ENCODE data around the gene C4orf36.

The C4orf36 gene

DNA sequence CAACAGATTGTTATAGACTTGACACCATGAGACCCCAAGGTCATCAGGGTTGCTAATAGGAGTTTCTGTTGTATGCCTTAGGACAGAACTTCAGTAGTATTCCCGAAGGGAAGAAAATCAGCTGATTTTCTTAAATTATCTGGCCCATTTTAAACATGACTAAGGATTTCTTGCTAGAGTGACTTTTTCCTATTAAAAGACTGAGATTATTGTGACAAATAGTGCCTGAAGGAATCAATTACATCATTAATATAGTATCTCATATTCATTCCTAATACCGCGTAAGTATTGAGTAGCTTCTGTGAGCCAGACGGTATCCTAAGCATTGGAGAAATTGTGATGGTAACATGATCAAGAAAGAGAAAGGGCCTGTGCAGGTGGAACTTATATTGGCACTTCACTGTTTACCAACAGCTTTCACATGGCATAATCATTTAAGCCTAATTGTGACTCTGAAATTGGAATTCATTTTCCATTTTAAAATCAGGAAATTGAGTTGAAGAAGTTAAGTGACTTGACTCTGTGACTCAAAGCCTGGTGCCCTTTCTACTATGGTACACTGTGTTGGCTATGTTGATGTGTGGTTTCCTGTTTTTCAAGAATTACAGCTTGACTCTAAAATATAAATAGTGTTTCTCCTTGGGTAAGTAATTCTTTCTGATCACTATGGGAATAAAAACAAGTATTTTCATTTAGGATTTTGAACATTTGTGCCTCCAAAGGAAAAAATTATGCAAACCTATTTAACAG, 46.7 kb upstream of the C4orf36 start:
- Histone ChIP-seq H3K4me1 (ENCODE audit: low read length) (peaks cover 42% of the 10 kb centered on the region), H2AFZ (ENCODE audit: low read length) (no peak overlapping the region), H3K36me3 (replicated peaks; ENCODE audit: insufficient read depth, low read length) (no peaks in the 10 kb centered on the region), H3K9ac (ENCODE audit: low read length) (peak overlapping the region; percentile 46), H3K9me2 (replicated peaks; ENCODE audit: insufficient read depth, low read length) (no peaks in the 10 kb centered on the region), H3K4me2 (ENCODE audit: low read depth, low read length) (peak overlapping the region; percentile 95), H3K79me2 (ENCODE audit: low read length) (peaks cover 71% of the 10 kb centered on the region), H3F3A (ENCODE audit: insufficient read depth, low read length) (peaks cover 57% of the 10 kb centered on the region), H4K20me1 (ENCODE audit: insufficient read depth, low read length) (no peaks in the 10 kb centered on the region), H3K9me3 (replicated peaks; ENCODE audit: insufficient read depth, low read length) (no peaks in the 10 kb centered on the region), H3K4me3 (ENCODE audit: low read length) (peak overlapping the region; percentile 70), H3K27me3 (replicated peaks; ENCODE audit: insufficient read depth, low read length) (0 out of 2 replicates have a peak, but pooled peaks cover 3% of the 10 kb centered on the region), H3K27ac (ENCODE audit: low read length) (peak overlapping the region; percentile 88)
- TF ChIP-seq, protein P1, sequence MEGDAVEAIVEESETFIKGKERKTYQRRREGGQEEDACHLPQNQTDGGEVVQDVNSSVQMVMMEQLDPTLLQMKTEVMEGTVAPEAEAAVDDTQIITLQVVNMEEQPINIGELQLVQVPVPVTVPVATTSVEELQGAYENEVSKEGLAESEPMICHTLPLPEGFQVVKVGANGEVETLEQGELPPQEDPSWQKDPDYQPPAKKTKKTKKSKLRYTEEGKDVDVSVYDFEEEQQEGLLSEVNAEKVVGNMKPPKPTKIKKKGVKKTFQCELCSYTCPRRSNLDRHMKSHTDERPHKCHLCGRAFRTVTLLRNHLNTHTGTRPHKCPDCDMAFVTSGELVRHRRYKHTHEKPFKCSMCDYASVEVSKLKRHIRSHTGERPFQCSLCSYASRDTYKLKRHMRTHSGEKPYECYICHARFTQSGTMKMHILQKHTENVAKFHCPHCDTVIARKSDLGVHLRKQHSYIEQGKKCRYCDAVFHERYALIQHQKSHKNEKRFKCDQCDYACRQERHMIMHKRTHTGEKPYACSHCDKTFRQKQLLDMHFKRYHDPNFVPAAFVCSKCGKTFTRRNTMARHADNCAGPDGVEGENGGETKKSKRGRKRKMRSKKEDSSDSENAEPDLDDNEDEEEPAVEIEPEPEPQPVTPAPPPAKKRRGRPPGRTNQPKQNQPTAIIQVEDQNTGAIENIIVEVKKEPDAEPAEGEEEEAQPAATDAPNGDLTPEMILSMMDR (IDR thresholded peaks at IDR 0.05; ENCODE audit: low read length) = no peak
- TF ChIP-seq EZH2phosphoT487 (IDR thresholded peaks at IDR 0.05; ENCODE audit: low read length) (no peak), EZH2 (optimal IDR thresholded peaks at IDR 0.05; ENCODE audit: low read depth, low read length) (no peak)
- no peak for DNase-seq

DNA sequence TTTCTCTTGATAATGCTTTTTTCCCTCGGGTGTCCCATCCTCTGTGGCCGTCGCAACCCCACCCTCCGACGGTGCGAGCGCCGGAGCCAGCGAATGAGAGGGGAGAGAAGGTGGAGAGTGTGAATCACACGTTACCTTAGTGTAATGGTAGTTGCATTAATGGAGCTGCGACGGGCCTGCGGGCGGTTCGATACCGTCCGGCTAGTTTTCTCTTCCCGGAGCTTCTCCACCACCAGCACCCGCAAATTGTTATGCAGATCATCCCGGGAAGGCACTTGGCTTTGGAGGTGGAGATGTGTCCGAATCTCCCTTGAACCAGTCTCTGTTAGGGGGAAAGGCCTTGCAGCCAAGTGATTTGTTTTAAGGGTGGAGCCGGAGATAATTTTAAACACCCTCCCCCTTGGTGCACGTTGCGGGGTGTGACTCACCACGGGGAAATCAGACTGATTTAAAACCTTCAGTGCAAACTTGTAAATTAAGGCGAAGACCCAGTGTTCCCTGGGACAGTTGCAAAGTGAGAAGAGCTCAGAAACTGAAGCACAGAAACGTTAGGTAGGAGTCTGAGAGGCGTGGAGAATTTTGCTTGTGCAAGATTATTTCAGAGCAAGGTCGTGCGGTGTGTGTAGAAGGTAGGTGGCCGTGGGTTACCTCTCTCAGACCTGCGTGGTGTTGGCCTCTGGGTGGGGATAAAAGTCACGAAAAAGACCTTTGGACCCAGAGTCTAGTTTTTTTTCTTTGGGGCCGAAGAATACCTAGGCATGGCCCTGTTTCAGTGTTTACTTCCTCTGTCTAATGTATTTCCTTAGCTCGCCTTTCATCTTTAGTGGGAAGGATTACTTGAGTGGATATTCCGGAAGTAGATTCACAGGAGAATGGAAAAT, 43.9 kb upstream of the C4orf36 start:
- no peaks in the 10 kb centered on the region for H3K27me3 ChIP-seq (replicated peaks; ENCODE audit: insufficient read depth, low read length)
- peaks cover 33% of the 10 kb centered on the region for H3K4me1 ChIP-seq (ENCODE audit: low read length)
- H2AFZ ChIP-seq (ENCODE audit: low read length) = peak overlapping the region; percentile 87
- H4K20me1 ChIP-seq (ENCODE audit: insufficient read depth, low read length) = no peaks in the 10 kb centered on the region
- H3K27ac ChIP-seq (ENCODE audit: low read length) = peak overlapping the region; percentile 88
- H3K9me2 ChIP-seq (replicated peaks; ENCODE audit: insufficient read depth, low read length) = no peaks in the 10 kb centered on the region
- TF ChIP-seq, protein P1 (IDR thresholded peaks at IDR 0.05; ENCODE audit: low read length) = peak; percentile 20; the same call in 1 of the 2 replicates
- no peak for TF ChIP-seq EZH2phosphoT487 (IDR thresholded peaks at IDR 0.05; ENCODE audit: low read length)
- H3K79me2 ChIP-seq (ENCODE audit: low read length) = peaks cover 48% of the 10 kb centered on the region
- peaks cover 62% of the 10 kb centered on the region for H3F3A ChIP-seq (ENCODE audit: insufficient read depth, low read length)
- no peaks in the 10 kb centered on the region for H3K36me3 ChIP-seq (replicated peaks; ENCODE audit: insufficient read depth, low read length)
- peak overlapping the region; percentile 95 for H3K4me2 ChIP-seq (ENCODE audit: low read depth, low read length)
- peak; percentile 86 for DNase-seq
- peak overlapping the region; percentile 70 for H3K4me3 ChIP-seq (ENCODE audit: low read length)
- peak overlapping the region; percentile 93 for H3K9ac ChIP-seq (ENCODE audit: low read length)
- H3K9me3 ChIP-seq (replicated peaks; ENCODE audit: insufficient read depth, low read length) = no peaks in the 10 kb centered on the region

DNA sequence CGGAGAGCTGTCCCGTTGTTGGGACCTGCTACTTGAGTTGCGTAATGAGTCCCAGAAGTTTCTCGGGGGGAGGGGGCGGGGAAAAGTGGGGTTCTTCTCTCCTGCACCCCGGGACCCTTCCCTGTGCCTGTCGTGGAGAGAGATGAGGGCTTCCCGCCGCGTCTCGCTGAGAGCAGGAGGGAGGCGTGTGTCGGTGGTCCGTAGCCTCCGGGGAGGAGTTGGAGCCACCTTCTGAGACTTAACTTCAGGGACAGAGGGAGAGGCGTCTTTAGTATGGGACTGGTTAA, 43.3 kb upstream of the C4orf36 start:
- Histone ChIP-seq H4K20me1 (ENCODE audit: insufficient read depth, low read length) (no peaks in the 10 kb centered on the region), H3K4me1 (ENCODE audit: low read length) (peaks cover 27% of the 10 kb centered on the region), H3K79me2 (ENCODE audit: low read length) (peaks cover 42% of the 10 kb centered on the region), H3K27me3 (replicated peaks; ENCODE audit: insufficient read depth, low read length) (no peaks in the 10 kb centered on the region), H3K9me2 (replicated peaks; ENCODE audit: insufficient read depth, low read length) (no peaks in the 10 kb centered on the region), H3K9ac (ENCODE audit: low read length) (peak overlapping the region; percentile 93), H3K4me2 (ENCODE audit: low read depth, low read length) (peak overlapping the region; percentile 95), H3K36me3 (replicated peaks; ENCODE audit: insufficient read depth, low read length) (no peaks in the 10 kb centered on the region), H2AFZ (ENCODE audit: low read length) (peak overlapping the region; percentile 87), H3K27ac (ENCODE audit: low read length) (peak overlapping the region; percentile 88), H3F3A (ENCODE audit: insufficient read depth, low read length) (peaks cover 60% of the 10 kb centered on the region), H3K9me3 (replicated peaks; ENCODE audit: insufficient read depth, low read length) (no peaks in the 10 kb centered on the region), H3K4me3 (ENCODE audit: low read length) (peak overlapping the region; percentile 70)
- no peak for DNase-seq
- TF ChIP-seq EZH2phosphoT487 (IDR thresholded peaks at IDR 0.05; ENCODE audit: low read length) = no peak
- TF ChIP-seq, protein P1 (IDR thresholded peaks at IDR 0.05; ENCODE audit: low read length) = no peak
- TF ChIP-seq EZH2 (optimal IDR thresholded peaks at IDR 0.05; ENCODE audit: low read depth, low read length) = no peak

Measured in MM.1S (cell line).